Activated CD8-positive, alpha-beta memory T cell treated with anti-CD3 and anti-CD28 coated beads, Interleukin-2, amount 50 U/mL, for 4 hours (primary cell): ENCODE results near the gene FOXP4.

ENCODE experiments used
- DNase-seq: peaks from one replicate; pipeline ENCODE4 v3.0.0-alpha.2; 2020

Gene FOXP4

DNA sequence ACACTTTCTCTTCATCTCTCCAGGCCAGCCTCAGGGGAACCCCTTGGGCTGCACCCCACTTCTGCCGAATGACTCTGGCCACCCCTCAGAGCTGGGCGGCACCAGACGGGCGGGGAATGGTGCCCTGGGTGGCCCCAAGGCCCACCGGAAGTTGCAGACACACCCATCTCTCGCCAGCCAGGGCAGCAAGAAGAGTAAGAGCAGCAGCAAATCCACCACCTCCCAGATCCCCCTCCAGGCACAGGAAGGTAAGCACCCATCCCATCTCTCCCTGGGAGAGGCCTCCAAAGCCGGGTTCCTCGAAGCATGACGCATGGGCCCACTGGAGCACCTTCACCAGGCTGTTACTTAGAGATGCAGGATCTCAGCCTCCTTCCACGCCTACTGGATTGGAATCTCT, 103.4 kb downstream of the FOXP4 start:
- no peak for DNase-seq

DNA sequence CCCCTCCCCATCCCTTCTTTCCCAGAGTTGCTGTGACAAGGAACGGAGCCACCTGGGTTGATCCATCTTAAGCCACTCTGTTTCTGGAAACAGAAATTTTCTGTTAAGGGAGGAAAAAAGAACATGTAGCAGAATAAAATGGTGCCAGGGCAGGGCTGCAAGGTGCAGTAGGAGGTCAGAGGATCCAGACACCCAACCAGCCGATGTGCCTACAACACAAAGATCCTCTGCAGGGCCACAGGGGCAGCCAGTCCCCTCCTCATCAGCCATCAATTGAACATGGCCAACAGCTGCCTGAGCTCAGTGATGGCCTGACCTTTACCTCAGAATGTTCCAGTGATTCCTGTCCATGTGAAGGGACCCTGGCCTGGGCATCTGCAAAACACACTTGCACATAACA, 103.9 kb downstream of the FOXP4 start:
- DNase-seq: no peak

DNA sequence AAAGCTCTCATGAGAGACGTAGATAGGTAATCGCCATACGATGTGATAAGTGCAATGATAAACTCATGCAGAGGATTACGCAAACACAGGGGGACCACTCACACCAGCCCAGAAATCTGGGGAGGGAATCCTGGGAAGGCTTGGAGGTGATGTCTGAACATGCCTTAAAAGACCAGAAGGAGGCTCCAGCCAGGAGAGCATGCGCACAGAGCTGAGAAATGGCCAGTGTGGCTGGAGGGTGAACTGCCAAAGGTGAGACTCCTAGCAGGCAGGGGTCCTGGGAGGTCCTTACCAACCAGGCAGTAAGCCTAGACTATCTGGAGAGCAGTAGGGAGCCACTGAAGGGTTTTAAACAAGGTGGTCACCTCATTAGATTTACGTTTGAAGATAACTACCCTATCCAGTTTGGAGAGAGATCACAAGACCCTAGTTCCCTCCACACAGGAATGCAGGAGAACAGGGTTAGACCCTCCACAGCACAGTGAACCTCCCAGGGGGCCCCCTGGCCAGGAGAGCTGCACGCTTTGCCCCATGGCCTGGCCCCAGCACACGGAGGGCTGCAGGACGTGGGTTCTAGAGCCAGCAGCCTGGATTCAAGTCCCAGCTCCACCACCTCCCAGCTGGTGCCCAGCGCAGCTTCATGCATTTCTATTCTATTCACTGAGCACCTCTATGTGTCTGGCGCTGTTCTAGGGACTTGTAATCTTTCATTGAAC, 105.2 kb downstream of the FOXP4 start:
- DNase-seq: no peak
